HG02870 (cell line): ENCODE results near the gene PSPN.
"Not testable (repeated sequence)": the region's sequence is repeated elsewhere in the genome, so short reads cannot be mapped to it uniquely, and the experiment has no call there.

Source experiments
- ATAC-seq: cut with Tn5 transposase; IDR thresholded peaks from one replicate; pipeline ENCODE4 v1.9.1; 2021; ENCODE audit warnings: mild to moderate bottlenecking, moderate library complexity; ENCODE audit not compliant: unreplicated experiment

PSPN gene

DNA sequence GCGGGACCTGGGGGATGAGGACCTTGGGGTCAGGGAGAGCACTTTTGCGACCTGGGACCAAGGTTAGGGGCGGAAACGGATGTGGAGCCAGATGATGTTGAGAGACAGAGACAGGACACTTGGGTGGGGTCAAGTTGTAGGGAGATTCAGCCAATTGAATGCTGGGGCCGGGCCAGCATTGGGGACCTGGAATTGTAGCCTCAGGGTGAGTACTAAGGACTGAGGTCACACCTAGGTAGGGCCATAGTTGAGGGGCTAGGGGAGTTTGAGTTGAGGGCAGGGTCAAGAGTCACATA is 2.0 kb downstream of the PSPN start:
- ATAC-seq = no peak

DNA sequence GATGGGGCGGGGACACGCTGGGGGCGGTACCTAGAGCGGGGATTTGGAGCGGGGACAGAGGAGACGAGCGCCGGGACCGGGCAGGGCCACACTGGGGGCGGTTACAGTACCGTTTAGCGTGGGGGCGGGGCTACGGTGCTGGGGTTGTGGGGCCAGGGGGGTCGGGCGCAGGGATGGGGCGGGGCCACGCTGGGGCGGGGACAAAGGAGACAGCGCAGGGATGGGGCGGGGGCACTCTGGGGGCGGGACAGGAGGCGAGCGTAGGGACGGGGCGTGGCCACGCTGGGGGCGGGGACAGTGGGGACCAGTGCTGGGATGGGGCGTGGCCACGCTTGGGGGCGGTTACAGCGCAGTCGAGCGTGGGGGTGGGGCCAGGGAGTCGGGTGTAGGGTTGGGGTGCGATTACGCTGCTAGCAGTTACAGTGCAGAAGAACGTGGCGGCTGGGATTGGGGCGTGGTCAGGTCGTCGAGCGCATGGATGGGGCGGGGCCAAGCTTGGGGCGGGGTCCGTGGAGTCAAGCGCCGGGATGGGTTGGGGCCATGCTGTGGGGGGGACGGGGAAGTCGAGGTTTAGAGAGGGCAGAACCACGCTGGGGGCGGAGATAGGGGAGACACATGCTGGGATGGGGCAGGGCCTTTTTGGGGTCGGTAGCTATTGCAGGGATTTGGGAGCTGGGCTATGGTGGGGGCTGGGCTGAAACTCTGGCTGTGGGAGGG is 2.5 kb downstream of the PSPN start:
- ATAC-seq = peak; percentile 40

DNA sequence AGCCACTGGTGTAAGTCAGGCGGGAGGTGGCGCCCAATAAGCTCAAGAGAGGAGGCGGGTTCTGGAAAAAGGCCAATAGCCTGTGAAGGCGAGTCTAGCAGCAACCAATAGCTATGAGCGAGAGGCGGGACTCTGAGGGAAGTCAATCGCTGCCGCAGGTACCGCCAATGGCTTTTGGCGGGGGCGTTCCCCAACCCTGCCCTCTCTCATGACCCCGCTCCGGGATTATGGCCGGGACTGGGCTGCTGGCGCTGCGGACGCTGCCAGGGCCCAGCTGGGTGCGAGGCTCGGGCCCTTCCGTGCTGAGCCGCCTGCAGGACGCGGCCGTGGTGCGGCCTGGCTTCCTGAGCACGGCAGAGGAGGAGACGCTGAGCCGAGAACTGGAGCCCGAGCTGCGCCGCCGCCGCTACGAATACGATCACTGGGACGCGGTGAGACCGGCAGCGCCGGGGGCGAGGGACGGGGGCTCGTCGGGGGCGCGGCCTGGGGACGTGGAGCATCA is 3.1 kb downstream of the PSPN start, which contains the start of gene ALKBH7:
ALKBH7 (plus strand) TSS at position 201 of the 502 bp plus-strand sequence; CDS start at position 228, 27 bp downstream.
- ATAC-seq = peak; percentile 82

DNA sequence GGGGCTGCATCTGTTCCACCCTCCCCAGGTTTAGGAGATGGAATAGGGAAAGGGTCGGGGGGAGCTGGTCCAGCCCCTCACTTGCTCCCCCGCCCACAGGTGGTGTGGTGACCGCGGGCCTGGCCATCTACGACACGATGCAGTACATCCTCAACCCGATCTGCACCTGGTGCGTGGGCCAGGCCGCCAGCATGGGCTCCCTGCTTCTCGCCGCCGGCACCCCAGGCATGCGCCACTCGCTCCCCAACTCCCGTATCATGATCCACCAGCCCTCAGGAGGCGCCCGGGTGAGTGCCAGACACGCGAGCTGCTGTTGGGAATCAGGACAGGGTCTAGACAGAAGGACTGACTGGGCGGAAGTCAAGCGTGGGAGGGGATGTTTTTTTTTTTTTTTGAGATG is 11.4 kb downstream of the PSPN start:
- ATAC-seq = no peak

DNA sequence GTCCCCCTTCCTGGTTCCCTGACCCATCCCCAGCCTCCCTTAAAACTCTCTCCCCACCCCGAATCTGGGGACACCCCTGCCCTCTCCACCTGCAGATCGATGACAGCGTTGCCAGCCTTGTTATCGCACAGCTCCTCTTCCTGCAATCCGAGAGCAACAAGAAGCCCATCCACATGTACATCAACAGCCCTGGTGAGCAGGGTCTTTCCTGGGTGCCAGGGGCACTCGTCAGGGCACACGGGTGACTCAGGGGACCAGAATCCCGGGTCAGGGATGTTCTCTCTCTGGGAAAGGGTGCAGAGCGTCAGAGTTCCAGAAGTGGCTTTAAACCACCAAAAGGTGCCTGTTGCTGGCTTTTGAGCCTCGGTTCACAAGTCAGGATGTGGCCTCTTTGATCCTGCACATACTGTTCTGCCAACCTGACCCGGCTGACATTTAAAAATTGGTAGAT is 13.4 kb downstream of the PSPN start:
- ATAC-seq = no peak

DNA sequence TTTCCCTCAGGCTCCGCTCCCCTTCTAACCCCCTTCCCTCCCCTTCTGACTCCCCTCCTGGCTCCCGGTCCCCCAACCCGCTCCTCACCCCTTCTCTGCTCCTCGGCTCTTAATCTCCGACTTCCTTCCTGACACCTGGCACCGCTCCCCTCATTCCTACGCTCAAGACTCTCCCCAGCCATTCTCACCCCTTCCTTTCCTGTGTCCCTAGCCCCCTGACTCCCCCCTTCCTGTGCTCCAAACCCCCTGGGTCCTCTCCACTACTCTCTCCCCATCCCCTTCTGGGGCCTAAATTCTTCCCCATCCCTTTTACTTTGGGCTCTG is 13.7 kb downstream of the PSPN start:
- no peak for ATAC-seq

DNA sequence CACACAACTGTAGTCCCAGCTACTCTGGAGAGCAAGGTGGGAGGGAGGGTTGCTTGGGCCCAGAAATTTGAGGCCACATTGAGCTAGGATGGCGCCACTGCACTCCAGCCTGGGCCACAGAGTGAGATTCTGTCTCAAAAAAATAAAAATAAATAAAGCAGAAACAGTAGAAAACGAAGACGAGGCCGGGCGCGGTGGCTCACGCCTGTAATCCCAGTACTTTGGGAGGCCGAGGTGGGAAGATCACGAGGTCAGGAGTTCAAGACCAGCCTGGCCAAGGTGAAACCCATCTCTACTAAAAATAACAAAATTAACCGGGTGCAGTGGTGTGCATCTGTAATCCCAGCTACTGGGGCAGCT is 14.9 kb downstream of the PSPN start:
- not testable (repeated sequence) for ATAC-seq

DNA sequence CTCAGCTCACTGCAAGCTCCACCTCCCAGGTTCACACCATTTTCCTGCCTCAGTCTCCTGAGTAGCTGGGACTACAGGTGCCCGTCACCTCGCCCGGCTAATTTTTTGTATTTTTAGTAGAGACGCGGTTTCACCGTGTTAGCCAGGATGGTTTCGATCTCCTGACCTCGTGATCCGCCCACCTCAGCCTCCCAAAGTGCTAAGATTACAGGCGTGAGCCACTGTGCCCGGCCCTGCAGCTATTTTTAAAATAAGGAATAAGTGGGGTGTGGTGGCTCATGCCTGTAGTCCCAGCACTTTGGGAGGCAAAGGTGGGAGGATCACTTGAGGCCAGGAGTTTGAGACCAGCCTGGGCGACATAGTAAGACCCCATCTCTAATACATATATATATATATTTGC is 15.3 kb downstream of the PSPN start:
- ATAC-seq = not testable (repeated sequence)

DNA sequence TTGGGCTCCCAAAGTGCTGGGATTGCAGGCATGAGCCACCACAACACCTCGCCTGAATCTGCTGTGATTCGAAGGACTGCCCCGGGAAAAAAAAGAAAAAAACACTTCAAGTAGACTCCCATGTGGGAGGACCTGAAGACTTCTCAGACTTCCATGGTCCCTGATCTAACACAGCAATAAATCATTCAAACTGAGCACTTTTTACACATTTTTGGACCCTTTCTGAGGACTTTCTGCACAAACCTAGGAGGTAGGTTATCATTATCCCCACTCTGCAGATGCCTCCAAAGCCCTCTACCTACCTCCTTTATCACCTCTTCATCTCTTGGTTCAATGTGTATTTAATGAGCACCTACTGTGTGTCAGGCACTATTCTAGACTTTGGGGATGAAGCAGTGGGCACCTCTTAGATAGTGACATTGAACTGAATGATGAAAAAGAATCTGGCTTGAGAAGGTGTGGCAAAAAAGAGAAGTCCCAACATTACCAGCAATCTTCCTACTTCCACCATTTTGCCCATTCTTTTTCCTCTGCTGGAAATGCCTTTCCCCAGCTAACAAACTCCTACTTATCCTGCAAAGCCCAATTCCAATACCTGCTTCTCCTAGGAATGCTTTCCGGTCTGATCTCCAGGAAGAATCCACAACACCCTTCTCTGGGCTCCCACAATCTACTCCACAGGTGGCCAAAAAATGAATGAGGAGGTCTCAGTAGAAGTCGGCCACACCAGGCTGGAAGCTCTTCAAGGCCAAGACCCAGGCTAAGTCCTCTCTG is 16.0 kb downstream of the PSPN start:
- ATAC-seq = no peak

DNA sequence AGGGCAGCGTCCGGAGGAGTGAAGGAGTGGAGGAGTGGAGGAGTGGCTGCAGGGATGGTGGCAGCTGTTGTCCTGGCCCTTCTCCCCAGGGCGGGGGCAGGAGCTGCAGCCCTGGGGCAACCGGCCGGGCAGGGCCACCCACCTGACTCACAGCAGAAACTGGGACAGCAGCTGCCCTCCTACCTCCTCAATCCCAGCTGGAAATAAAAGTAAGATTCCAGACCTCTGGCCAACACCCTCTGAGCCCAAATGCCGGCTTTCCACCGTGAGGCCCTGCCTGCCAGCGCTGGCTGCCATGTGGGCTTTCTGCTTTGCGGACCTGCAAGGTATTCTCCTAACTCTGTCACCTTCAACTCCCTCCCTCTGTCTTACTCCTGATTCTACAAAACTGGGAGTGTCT is 17.7 kb downstream of the PSPN start:
- no peak for ATAC-seq

DNA sequence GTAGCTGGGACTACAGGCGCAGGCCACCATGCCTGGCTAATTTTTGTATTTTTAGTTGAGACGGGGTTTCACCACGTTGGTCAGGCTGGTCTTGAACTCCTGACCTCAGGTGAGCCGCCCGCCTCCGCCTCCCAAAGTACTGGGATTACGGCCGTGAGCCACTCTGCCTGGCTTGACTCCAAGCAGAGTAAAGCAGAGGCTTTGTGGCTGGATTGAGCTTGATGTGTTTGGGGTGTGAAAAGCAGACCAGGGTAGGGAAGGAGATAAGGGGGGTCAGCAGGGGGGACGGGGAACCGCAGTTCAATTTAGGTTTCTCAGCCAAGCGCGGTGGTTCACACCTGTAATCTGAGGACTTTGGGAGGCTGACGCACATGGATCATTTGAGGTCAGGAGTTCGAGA is 18.6 kb downstream of the PSPN start:
- no peak for ATAC-seq

DNA sequence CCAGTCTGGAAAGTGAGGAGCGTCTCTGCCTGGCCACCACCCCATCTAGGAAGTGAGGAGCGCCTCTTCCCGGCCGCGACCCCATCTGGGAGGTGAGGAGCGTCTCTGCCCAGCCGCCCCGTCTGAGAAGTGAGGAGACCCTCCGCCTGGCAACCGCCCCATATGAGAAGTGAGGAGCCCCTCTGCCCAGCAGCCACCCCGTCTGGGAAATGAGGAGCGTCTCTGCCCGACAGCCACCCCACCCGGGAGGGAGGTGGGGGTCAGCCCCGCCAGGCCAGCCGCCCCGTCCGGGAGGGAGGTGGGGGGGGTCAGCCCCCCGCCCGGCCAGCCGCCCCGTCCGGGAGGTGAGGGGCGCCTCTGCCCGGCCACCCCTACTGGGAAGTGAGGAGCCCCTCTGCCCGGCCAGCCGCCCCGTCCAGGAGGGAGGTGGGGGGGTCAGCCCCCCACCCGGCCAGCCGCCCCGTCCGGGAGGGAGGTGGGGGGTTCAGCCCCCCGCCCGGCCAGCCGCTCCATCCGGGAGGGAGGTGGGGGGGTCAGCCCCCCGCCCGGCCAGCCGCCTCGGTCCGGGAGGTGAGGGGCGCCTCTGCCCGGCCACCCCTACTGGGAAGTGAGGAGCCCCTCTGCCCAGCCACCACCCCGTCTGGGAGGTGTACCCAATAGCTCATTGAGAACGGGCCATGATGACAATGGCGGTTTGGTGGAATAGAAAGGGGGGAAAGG is 20.3 kb downstream of the PSPN start:
- ATAC-seq = not testable (repeated sequence)

DNA sequence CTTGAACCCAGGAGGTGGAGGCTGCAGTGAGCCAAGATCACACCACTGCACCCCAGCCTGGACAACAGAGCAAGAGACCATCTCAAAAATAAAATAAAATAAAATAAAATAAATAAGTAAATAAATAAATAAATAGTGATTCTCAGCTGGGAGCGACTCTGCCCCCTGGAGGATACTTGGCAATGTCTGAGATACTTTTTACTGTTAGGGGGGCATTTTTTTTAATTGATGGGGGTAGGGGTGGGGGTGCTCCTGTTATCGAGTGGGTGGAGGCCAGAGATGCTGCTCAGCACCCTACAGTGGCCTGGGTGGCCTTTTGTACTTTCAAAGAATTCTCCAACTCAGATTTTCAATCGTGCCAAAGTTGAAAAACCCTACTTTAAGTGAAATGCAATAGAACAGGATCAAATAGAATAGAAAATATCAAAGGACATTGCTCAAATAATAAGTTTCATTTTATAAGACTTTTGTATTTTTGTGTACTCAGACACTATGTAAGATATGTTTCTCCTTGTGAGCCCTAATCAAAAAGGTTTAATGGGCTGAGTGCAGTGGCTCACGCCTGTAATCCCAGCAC is 21.5 kb downstream of the PSPN start:
- ATAC-seq = no peak

DNA sequence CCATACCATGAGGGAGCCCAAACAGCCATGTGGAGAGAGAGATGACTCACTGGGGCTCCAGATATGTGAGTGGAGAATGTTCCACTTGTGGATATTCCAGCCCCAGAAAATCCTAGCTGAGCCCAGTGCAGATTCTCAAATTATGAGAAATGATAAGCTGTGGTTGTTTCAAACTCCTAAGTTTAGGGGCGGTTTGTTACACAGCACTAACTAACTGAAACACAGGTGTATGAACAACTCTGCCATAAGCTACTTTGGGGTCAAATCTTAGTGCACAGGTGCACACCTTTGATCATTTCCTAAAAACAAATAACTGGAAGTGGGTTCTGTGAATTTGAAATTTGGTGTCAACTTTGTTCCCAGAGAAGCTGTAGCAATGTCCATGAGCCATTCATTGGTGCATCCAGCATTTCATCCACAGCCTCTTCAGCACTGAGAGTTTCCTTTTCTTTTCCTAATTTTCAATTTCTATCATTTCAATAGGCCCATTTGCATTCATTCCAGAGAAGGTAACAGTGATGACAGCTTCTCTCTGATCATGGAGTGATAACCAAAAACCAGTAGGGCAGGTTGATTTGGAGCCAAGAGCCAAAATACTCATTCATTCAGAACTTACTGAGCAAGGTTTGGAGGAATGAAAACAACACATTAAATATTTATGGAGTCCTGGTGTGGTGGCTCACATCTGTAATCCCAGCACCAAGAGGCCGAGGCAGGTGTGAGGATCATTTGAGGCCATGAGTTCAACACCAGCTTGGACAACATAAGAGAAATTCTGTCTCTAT is 23.2 kb downstream of the PSPN start:
- no peak for ATAC-seq

DNA sequence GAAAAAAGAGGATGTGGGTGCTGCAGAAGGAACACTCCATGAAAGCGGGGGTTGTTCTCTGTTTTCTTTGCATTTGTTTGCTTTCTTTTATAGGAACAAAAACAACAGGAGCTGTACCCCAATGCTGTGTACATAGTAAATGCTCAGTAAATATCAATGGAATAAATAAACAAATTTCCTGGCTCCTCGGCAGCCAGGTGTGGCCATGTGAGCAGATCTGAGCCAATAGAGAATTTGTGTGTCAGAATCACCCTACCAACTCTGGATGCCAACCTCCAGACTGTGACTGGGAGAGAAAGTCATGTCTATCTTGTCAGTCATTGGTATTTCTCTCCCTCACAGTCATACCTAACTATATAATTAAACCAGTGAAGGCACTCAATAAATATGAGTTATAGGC is 25.0 kb downstream of the PSPN start:
- no peak for ATAC-seq

DNA sequence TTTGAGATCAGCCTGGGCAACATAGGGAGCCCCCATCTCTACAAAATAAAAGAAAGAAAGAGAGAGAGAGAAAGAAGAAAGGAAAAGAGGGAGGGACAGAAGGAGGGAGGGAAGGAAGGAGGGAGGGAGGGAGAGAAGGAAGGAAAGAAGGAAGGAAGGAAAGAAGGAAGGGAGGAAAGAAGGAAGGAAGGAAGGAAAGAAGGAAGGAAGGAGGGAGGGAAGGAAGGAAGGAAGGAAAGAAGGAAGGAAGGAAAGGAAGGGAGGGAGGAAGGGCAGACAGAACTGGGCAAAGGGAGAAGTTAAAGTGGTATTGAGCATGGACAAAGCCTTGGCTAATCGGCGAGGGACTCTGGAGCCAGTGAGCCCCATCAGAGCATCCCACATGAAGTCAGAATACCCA is 26.5 kb downstream of the PSPN start:
- ATAC-seq = not testable (repeated sequence)

DNA sequence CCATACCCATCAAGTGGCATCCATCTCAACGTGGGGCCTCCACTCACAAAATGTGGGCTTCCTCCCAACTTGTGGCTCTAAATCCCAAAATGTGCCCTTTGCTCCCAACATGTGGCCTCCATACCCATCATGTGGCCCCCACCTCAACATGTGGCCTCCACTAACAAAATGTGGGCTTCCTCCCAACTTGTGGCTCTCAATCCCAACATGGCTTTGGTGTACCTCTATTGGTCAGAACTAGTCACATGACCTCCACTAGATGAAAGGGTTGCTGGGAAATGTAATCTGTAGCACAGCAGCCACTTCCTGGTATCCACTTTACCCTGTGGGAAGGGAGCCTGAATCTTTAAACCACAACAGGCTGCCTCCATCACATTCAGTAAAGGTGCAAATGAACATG is 32.3 kb downstream of the PSPN start:
- ATAC-seq = no peak

DNA sequence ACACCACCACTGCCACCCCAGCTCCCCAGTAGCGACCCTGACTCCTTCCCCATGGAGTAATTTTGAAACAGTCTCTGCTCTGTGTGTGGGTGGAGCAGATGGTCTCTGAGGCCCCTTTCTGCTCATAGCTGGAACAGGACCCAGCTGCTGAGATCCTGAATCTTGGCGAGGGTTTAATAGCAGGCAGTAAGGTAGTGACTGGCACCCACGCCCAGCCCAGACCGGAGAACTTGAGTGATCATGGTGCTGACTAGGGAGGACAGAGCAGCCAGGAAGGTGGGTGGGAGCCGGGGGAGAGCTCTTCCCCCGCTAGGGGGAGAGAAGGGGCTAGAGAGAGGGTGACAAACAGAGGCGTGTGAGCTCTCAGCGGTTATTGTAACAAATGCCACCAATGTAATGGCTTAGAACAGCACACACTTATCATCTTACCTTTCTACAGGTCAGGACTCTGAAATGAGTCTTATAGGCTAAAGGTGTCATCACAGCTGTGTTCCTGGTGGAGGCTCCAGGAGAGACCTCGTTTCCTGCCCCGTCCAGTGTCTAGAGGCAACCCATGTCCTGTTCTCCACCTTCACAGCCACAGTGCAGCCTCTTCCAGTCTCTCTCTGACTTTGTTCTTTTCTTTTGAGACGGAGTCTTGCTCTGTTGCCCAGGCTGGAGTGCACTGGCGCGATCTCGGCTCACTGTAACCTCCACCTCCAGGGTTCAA is 35.1 kb downstream of the PSPN start:
- no peak for ATAC-seq

DNA sequence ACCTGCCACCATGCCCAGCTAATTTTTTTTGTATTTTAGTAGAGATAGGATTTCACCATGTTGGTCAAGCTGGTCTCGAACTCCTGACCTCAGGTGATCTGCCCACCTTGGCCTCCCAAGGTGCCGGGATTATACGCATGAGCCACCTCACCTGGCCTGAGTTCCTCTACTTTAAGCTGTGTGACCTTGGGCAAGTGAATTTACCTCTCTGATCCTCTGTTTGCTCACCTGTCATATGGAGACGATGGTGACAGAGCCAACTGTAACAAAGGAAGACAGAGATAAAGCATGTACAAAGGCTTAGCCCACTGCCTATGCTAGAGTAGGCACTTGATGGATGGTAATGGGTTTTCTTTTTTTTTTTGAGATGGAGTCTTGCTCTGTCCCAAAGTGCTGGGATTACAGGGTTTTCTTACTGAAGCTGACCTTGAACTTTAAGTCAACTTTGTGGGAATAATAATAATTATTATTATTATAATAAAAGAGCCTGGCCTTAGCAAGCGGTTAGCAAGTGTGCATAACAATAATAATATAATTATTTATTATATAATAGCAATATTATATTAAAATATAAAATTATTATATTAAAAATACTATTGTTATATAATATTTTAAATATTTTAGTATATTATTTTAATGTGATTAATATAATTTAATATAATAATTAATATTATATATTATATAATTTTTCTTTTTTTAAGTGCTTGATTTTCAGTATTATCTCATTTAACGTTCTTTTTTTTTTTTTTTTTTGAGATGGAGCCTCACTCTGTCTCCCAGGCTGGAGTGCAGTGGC is 41.0 kb downstream of the PSPN start:
- ATAC-seq = no peak
